Neuronal stem cell (in vitro differentiated cells): Measurements from ENCODE around the gene CCDC8.
A peak's percentile ranks its signal among the peaks of the same experiment; 100 is the strongest.
"Not testable (repeated sequence)": the region's sequence is repeated elsewhere in the genome, so short reads cannot be mapped to it uniquely, and the experiment has no call there.

Experiments
- DNase-seq: peaks from one replicate; pipeline ENCODE4 v3.0.0-alpha.2; 2013; ENCODE audit warnings: low spot score
- H2AFZ ChIP-seq: one replicate; pipeline ENCODE4 v1.6.1; 2013; ENCODE audit warnings: mild to moderate bottlenecking, low read length, inconsistent platforms
- H2AK5ac ChIP-seq: 2 replicates; pipeline ENCODE4 v1.6.1; 2013; ENCODE audit warnings: low read depth, mild to moderate bottlenecking, inconsistent platforms, low read length, moderate library complexity, mixed read lengths
- H2BK120ac ChIP-seq: 2 replicates; pipeline ENCODE4 v1.6.1; 2013; ENCODE audit warnings: low read depth, mild to moderate bottlenecking, inconsistent platforms, low read length, moderate library complexity, mixed read lengths
- H2BK12ac ChIP-seq: one replicate; pipeline ENCODE4 v1.6.1; 2013; ENCODE audit warnings: low read length, inconsistent platforms
- H2BK15ac ChIP-seq: 2 replicates; pipeline ENCODE4 v1.6.1; 2013; ENCODE audit warnings: mild to moderate bottlenecking, low read length, inconsistent platforms, mixed read lengths
- H2BK5ac ChIP-seq: one replicate; pipeline ENCODE4 v1.6.1; 2013; ENCODE audit warnings: inconsistent platforms, mild to moderate bottlenecking, low read length, moderate library complexity
- H3K14ac ChIP-seq: one replicate; pipeline ENCODE4 v1.6.1; 2013; ENCODE audit warnings: low read length, inconsistent platforms
- H3K18ac ChIP-seq: 2 replicates; pipeline ENCODE4 v1.6.1; 2013; ENCODE audit warnings: low read length, inconsistent platforms
- H3K23ac ChIP-seq: 2 replicates; pipeline ENCODE4 v1.6.1; 2013; ENCODE audit warnings: low read depth, mild to moderate bottlenecking, mixed read lengths, low read length, inconsistent platforms; ENCODE audit not compliant: poor library complexity
- H3K27ac ChIP-seq: replicated peaks from 3 replicates; pipeline ENCODE4 v1.5.1; 2013; ENCODE audit warnings: low read length, inconsistent platforms
- H3K27me3 ChIP-seq, 3 experiments: 2 replicates each; pipeline ENCODE4 v1.6.1; 2013; ENCODE audit warnings: low read length in 3 of 3, mild to moderate bottlenecking in 2 of 3, inconsistent platforms in 1 of 3, low read depth in 1 of 3, mixed read lengths in 1 of 3, moderate library complexity in 1 of 3; ENCODE audit not compliant: control insufficient read depth in 3 of 3, insufficient read depth in 3 of 3
- H3K36me3 ChIP-seq, 2 donors: replicated peaks in 1 of 2; 2 replicates each; pipeline ENCODE4 v1.6.1; 2013; ENCODE audit warnings: low read length in 2 of 2; ENCODE audit not compliant: control insufficient read depth in 2 of 2, insufficient read depth in 2 of 2
- H3K4ac ChIP-seq: 2 replicates; pipeline ENCODE4 v1.6.1; 2013; ENCODE audit warnings: inconsistent platforms, mild to moderate bottlenecking, low read length, moderate library complexity
- H3K4me1 ChIP-seq, 2 donors: 1 replicate in 1 of 2; 2 replicates in 1 of 2; pipeline ENCODE4 v1.6.1; 2013; ENCODE audit warnings: low read length in 2 of 2, low read depth in 1 of 2; ENCODE audit not compliant: control insufficient read depth in 2 of 2, insufficient read depth in 1 of 2
- H3K4me2 ChIP-seq: one replicate; pipeline ENCODE4 v1.6.1; 2013; ENCODE audit warnings: mild to moderate bottlenecking, low read length, inconsistent platforms; ENCODE audit not compliant: insufficient read depth, poor library complexity, severe bottlenecking
- H3K4me3 ChIP-seq, 2 donors: 2 replicates each; pipeline ENCODE4 v1.5.1; 2013; ENCODE audit warnings: low read length in 2 of 2, mild to moderate bottlenecking in 2 of 2, inconsistent platforms in 1 of 2, moderate library complexity in 1 of 2
- H3K79me1 ChIP-seq: one replicate; pipeline ENCODE4 v1.6.1; 2013; ENCODE audit warnings: low read depth, mild to moderate bottlenecking, inconsistent platforms, low read length, moderate library complexity
- H3K9ac ChIP-seq: one replicate; pipeline ENCODE4 v1.6.1; 2013; ENCODE audit warnings: mild to moderate bottlenecking, low read depth, low read length, inconsistent platforms; ENCODE audit not compliant: poor library complexity
- H3K9me3 ChIP-seq, 2 donors: replicated peaks in 1 of 2; 2 replicates each; pipeline versions ENCODE3 to v1.6.1; 2013; ENCODE audit warnings: low read length in 2 of 2, mild to moderate bottlenecking in 2 of 2, inconsistent platforms in 1 of 2, low read depth in 1 of 2, mixed read lengths in 1 of 2, moderate library complexity in 1 of 2; ENCODE audit not compliant: control insufficient read depth in 2 of 2, insufficient read depth in 1 of 2
- H4K8ac ChIP-seq: one replicate; pipeline ENCODE4 v1.6.1; 2013; ENCODE audit warnings: low read depth, mild to moderate bottlenecking, inconsistent platforms, low read length, moderate library complexity
- H4K91ac ChIP-seq: one replicate; pipeline ENCODE4 v1.6.1; 2013; ENCODE audit warnings: low read length, low read depth, mild to moderate bottlenecking, inconsistent platforms; ENCODE audit not compliant: poor library complexity
- WGBS, 2 donors: extraction: QIAGEN DNeasy Blood & Tissue Kit; methylation state at CpG; one replicate each; pipeline ENCODE4 v1.1.7; 2013; ENCODE audit warnings: missing lambda C conversion rate in 2 of 2, mixed read lengths in 1 of 2; ENCODE audit not compliant: insufficient read length in 2 of 2, insufficient replicate concordance in 1 of 2; ENCODE audit errors: extremely low coverage in 2 of 2; 5-methylcytosine and 5-hydroxymethylcytosine counted together

CCDC8 gene

GRCh38 chr19:46442808-46443450, 29.6 kb upstream of the CCDC8 start:
- Histone ChIP-seq H3K4me3 (no peak overlapping the region), H3K23ac (no peak overlapping the region), H3K18ac (no peak overlapping the region), H3K4ac (no peak overlapping the region), H2BK5ac (no peak overlapping the region), H3K9me3 (no peaks in the 10 kb centered on the region), H3K79me1 (no peaks in the 10 kb centered on the region), H2AK5ac (no peak overlapping the region), H3K4me1 (no peaks in the 10 kb centered on the region), H2BK12ac (no peak overlapping the region), H3K27me3 (no peaks in the 10 kb centered on the region), H3K27ac (no peak overlapping the region), H3K9ac (no peak overlapping the region), H2AFZ (peak overlapping the region; percentile 40), H3K36me3 (no peaks in the 10 kb centered on the region), H4K8ac (no peak overlapping the region), H3K14ac (no peak overlapping the region), H3K4me2 (no peak overlapping the region), H4K91ac (no peak overlapping the region), H2BK120ac (no peak overlapping the region), H2BK15ac (no peak overlapping the region)
- DNase-seq = no peak
- no CpG with 5 or more reads among the region's 8 CpGs for WGBS, 2 donors

- Histone ChIP-seq H2BK15ac (no peak overlapping the region), H3K23ac (no peak overlapping the region), H4K8ac (no peak overlapping the region), H3K4me2 (no peak overlapping the region), H3K4ac (no peak overlapping the region), H3K14ac (no peak overlapping the region), H3K9me3 (no peaks in the 10 kb centered on the region), H3K18ac (no peak overlapping the region), H3K9ac (no peak overlapping the region), H2BK12ac (no peak overlapping the region), H2AK5ac (no peak overlapping the region), H3K4me3 (no peak overlapping the region), H3K4me1 (no peaks in the 10 kb centered on the region), H2AFZ (peak overlapping the region; percentile 59), H4K91ac (no peak overlapping the region), H3K27ac (no peak overlapping the region), H2BK120ac (no peak overlapping the region), H3K27me3 (no peaks in the 10 kb centered on the region), H3K79me1 (no peaks in the 10 kb centered on the region), H3K36me3 (no peaks in the 10 kb centered on the region), H2BK5ac (no peak overlapping the region)
- DNase-seq = no peak
- WGBS, 2 donors = no CpG with 5 or more reads among the region's 1 CpG
These were observed 28.5 kb upstream of the CCDC8 start for GRCh38 chr19:46441866-46442265.

- not testable (repeated sequence) for H3K4me3 ChIP-seq, H2AK5ac ChIP-seq, H4K8ac ChIP-seq, H3K4me1 ChIP-seq, H2BK15ac ChIP-seq, H3K4me2 ChIP-seq, H3K23ac ChIP-seq, H3K14ac ChIP-seq, H3K36me3 ChIP-seq, H2BK120ac ChIP-seq, H3K9ac ChIP-seq, DNase-seq, H3K4ac ChIP-seq, H3K27ac ChIP-seq, H3K18ac ChIP-seq, H4K91ac ChIP-seq, H2BK12ac ChIP-seq, H2BK5ac ChIP-seq, H3K9me3 ChIP-seq, H3K27me3 ChIP-seq, H3K79me1 ChIP-seq, H2AFZ ChIP-seq
- no CpG with 5 or more reads among the region's 4 CpGs for WGBS, 2 donors
These were observed 22.3 kb upstream of the CCDC8 start for GRCh38 chr19:46435689-46436088.

GRCh38 chr19:46435009-46435408, 21.6 kb upstream of the CCDC8 start:
- Histone ChIP-seq H3K4me3 (no peak overlapping the region), H3K14ac (no peak overlapping the region), H2BK15ac (no peak overlapping the region), H3K4me2 (no peak overlapping the region), H3K9ac (no peak overlapping the region), H3K79me1 (no peaks in the 10 kb centered on the region), H3K4me1 (peaks cover 0 to under 1% of the 10 kb centered on the region in 2 donors), H2BK5ac (no peak overlapping the region), H2AK5ac (no peak overlapping the region), H4K91ac (no peak overlapping the region), H4K8ac (no peak overlapping the region), H3K27me3 (no peaks in the 10 kb centered on the region), H3K23ac (no peak overlapping the region), H2BK12ac (no peak overlapping the region), H3K4ac (no peak overlapping the region), H3K27ac (no peak overlapping the region), H2AFZ (no peak overlapping the region), H3K9me3 (no peaks in the 10 kb centered on the region), H3K36me3 (no peaks in the 10 kb centered on the region), H2BK120ac (no peak overlapping the region), H3K18ac (no peak overlapping the region)
- no peak for DNase-seq
- WGBS, 2 donors = no CpG with 5 or more reads among the region's 6 CpGs
